Umbilical cord (tissue), 2 donors: Measurements from ENCODE around the gene INO80D. TPM values are rescaled to one million over a fixed set of nuclear protein-coding genes. Genes with fewer than 3 reads are reported as not detected.
"Not testable (repeated sequence)": the region's sequence is repeated elsewhere in the genome, so short reads cannot be mapped to it uniquely, and the experiment has no call there.

Experiments used
- DNase-seq: peaks from one replicate; pipeline ENCODE4 v3.0.0-alpha.2; 2015; ENCODE audit warnings: low spot score
- total RNA-seq: library from RNA; depleted of rRNA; stranded (reverse); fragments of >200 nt; gene quantifications from one replicate; pipeline ENCODE4 v1.2.3, GENCODE V29; 2014; ENCODE audit warnings: low replicate concordance; ENCODE audit not compliant: insufficient read depth

Gene INO80D
- total RNA-seq, 1 donor from 2014 or later: 10.4 TPM

DNA sequence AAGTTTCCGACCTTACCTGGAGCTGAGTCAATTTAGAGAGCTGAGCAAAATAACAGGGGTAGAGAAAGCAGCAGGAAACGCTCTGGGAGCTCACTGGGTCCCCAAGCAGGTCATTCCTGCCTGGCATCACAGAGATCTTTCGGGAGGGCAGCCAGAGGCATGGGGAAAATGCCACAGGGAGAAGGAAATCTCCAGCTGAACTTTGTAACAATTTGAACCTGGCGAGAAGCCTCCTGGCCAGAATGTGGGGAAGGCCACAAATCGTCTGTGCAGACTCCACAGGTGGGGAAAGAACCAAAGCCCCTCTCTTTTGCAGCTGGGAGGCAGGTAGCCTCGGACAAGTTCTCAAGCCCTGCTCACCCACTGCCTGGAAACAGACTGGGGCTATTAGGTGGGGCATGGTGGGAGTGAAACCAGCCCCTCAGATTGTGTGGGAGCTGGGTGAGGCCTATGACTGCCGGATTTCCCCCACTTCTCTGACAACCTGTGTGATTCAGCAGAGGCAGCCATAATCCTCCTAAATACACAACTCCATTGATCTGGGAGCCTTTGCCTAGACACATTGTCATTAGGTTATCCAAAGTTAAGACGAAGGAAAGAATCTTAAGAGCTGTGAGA, 53.9 kb downstream of the INO80D start:
- DNase-seq: no peak

DNA sequence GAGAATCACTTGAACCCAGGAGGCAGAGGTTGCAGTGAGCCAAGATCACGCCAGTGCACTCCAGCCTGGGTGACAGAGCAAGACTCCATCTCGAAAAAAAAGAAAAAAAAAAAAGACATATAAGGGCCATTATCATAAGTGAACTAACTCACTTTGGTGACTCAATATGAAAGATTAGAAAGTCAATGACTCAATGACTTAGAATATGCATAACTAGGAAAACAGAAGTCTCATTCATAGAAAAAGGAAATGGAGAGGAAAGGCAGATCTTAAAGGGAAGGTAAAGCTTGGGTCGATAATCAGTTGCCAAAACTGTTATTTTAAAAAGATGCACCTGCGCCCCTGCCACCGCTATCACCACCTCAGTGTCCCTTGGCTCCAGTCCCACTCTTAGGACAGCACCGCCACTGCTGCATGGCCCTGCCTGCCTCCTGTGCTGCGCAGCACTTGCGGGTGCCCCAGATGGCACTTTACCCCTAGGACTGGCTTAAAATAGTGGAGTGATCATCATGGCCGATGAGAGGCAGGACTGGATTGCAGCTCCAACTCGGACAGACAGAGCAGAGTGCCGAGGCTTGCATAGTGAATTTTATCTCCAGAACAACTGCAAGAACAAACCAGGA, 54.7 kb downstream of the INO80D start:
- DNase-seq: no peak

DNA sequence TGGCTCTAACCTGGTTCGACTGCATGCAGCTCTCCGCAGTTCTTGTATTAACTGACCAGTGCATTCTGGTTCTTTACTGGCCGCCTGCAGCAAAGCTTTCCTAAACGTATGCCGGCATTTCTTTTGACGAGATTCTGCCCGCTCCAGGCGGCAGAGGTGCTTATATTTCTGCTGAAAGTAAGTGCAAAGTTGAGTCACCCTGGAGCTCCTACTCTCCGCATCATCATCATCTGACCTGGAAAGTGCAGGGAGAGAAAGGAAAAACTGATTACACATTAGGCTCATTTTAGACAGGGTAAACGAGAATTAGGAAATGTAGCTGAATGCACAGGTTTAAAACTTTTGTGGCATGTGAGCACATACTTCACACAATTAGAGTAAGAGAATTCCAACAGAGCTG, 57.9 kb downstream of the INO80D start:
- DNase-seq: no peak

DNA sequence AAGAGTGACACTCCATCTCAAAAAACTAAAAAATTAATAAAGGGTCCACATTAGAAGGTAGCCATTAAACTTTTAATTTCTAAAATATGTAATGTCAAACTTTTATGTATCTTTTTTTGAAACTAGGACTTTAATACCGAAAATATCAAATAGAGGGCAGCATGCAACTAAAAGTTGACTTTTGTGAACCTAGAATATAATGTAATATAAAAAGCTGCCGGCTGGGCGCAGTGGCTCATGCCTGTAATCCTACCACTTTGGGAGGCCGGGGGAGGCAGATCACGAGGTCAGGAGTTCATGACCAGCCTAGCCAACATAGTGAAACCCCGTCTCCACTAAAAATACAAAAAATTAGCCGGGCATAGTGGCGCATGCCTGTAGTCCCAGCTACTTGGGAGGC, 62.8 kb downstream of the INO80D start:
- peak; percentile 2 for DNase-seq

DNA sequence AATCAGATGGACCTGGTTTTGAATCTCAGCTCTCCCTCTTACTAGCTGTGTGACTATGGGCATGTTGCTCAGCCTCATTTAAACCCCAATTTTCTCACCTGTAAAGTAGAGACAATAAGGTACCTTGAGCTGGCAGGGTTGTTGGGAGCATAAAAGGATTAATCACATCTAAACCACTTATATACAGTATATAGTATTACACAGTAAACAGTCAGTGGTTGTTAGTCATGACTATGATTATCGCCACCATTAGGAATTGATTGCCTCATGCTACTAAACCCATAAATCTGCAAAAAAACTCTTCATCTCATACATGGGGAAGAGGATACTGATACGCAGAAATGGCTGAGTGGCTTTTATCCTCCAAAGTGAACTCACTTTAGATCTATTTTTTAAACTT, 65.8 kb downstream of the INO80D start:
- no peak for DNase-seq

DNA sequence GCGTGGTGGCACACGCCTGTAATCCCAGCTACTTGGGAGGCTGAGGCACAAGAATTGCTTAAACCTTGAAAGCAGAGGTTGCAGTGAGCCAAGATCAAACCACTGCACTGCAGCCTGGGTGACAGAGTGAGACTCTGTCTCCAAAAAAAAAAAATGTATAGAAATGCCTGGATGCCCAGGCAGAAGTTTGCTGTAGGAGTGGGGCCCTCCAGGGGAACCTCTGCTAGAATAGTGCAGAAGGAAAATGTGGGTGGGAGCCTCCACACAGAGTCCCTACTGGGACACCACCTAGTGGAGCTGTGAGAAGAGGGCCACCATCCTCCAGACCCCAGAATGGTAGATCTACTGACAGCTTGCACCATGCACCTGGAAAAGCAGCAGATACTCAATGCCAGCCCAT, 70.2 kb downstream of the INO80D start:
- DNase-seq: not testable (repeated sequence)

DNA sequence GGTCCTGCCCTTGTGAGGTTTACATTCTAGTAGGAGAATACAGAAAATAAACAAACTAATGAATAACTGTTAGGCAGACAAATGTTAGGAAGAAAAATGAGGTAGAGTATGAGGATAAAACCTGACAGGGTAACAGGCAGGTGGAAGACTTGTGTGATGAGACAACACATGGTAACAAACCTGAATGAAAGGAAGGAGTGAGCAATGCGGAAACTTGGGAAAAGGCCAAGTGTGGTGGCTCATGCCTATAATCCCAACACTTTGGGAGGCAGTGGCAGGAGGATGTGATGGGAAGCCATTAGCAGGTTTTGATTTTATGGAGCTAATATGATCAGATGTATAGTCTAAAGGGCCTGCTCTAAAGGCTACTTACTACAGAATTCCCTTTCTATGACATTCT, 74.2 kb downstream of the INO80D start:
- DNase-seq: no peak

DNA sequence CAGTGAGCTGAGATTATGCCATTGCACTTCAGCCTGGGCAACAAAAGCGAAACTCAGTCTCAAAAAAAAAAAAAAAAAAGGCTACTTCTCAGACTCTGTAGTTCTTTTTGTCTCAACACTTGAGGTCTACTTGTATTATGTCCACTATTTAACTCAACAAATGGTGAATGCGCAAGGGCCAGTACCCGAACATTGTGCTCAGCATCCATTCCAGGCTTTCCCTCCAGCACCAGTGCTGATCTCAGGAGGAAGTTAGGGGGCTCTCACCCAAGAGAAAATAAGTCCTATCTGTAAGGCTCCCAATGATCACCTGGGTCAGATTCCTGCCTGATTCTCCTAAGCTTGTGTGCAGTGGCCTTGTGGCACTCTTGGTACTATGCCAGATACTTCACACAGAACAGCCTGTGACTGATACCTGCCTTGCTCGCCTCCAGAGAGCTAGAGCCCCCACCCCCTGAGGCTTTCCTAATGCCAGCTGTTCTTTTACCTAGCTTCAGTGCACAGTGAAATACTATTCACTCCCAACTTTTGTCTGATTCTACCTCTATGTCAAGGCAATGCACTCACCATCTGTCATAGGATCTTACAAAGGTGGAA, 74.9 kb downstream of the INO80D start:
- DNase-seq: no peak

DNA sequence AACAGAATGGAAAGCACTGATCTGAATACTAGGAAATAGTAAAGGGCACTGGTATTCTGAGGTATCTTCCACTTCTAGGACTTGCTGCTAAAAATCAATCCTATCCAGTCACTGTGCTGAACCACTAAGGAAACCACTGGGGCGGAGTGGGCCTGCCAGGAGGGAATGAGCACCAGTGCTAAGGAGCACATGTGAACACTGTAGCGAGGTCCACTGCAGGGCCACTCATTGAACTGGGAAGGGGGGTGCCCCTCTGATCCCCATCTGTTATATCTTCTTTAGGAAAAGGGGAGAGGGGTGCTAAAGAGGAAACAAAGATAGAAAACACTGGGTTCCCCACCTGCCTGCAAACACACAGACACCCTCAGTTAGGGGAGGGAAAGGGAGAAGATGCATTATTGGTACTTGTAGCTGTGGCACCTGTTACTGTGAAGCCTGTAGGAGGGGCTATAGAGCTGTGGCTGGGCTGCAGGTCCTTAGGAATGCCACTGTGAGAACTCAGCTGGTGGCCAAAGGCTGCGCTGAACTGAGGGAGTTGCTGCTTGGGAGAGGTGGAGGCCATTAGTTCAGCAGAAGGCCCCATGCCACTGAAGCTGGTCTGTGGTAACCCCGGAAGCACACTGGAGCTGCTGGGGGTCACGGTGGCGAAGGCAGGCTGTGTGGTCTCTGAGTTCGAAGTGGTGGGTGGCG, 81.8 kb downstream of the INO80D start:
- DNase-seq: no peak

DNA sequence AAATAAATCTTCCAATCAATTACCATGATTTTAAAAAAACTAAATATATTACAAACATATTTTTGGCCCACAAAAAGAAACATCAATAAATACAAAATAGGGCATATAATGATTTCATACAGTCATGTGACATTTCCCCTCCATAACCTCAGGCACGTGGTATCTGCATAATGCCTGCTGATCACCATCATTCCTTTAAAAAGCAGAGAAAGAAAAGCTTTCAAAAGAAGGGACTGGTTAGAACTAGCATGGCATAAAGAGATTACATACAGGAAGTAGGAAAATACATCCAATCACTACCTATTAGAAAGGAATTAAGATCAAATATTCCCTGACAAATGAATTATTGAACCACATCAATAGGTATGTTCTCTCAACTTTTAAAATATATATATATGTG, 83.5 kb downstream of the INO80D start:
- no peak for DNase-seq

DNA sequence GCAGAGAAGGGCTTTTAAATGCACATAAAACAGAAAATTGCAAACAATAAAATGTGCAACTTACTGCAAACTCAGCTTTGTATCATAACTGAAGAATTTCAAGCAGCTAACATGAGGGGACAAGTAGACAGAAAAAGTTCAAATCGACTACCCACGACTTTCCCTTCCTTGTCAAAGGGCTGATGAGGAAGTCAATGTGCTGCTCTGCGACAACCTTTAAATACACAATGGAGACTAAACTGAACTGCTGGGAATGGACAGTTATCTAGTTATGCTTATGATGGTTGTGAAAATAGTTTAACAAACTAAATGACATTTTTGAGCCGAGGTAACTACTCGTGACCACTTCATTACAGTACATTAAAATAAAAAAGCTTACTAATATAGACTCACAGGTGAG, 84.1 kb downstream of the INO80D start:
- DNase-seq: no peak

DNA sequence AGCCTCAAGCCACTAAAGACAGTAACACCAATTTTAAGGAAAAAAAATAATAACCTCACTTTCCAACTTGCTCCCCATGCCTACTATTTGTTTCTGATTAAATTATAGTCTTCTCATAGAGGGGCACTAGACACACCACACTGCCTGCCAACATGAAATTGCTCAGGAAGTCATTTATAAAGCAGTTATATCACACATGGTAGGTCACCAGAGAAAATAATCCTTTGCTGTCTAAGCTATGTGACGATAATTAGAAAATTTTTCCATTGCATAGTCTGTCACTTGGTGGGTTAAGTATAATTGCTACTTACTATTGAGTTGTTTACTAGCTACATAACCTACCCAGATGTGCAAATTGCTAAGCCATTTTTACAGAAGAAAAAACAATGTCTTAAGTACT, 85.2 kb downstream of the INO80D start:
- DNase-seq: no peak

DNA sequence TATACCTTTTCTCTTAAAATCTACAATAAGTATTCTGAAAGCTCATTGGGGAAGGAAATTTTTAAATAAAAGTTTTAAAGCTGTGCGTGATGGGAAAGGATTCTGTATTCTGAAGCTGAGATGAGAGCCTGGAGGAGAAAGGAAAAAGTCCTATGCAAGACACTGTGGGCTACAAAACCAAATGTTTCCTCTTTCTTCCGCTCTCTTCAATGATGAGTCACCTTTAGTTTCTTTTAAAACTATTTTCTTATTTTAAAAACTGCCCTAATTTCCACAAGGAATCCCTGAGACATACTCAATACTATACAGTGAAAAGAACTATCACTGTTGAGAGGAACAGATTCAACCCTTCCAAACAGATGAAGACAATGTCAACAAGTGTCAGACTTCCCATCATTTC, 87.4 kb downstream of the INO80D start:
- no peak for DNase-seq

DNA sequence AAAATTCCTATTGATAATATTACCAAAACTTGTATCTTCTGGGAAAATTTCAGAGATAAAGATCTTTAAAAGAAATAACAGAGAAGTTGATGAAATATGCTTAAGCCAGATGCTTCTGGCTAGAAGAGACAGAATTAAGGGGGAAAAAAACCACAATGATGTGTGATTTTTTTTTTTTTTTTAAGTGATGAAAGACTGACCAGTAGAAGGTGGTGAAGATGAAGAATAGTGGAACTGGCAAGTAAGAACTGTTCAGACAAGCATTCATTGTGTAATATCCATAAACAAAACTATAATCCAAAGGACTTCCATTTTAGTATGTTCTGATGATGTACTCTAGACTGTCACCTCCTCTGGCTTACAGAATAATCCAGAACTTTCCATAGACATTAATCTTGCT, 89.8 kb downstream of the INO80D start:
- DNase-seq: no peak

DNA sequence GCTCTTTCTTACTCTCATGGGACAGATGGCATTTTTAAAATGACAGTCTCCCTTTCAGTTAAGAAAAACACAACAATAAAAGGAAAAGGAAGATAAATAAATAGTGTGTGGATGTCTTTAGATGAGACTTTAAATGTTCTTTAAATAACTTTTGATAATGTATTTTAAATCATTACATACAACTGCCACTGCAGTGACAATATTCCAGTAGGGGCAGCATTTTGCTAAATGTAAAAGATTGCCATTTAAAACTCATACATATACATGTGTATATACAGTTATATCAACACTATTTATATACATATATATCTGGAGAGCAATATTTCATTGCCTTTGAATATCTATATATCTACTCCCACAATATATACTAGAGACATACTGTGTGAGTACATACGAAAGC, 90.7 kb downstream of the INO80D start:
- no peak for DNase-seq

DNA sequence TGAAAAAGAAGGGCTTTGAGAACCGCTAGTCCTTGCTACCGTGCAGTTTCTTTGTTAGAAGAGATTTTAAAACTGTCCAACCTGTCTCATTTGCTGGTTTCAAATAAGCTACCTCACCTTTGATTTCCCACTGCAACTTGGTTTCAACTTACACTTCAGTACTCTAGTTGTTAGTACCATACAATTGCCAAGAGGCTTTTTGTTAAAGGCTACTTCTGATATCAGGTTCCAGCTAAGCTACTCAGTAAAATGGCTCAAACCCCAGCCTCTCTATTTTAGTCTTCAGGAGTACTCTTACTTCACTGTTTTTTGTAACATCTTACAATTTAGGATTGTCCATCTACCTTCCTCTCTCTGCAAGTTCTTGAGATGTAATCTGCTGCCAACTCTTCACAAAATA, 91.6 kb downstream of the INO80D start:
- no peak for DNase-seq

DNA sequence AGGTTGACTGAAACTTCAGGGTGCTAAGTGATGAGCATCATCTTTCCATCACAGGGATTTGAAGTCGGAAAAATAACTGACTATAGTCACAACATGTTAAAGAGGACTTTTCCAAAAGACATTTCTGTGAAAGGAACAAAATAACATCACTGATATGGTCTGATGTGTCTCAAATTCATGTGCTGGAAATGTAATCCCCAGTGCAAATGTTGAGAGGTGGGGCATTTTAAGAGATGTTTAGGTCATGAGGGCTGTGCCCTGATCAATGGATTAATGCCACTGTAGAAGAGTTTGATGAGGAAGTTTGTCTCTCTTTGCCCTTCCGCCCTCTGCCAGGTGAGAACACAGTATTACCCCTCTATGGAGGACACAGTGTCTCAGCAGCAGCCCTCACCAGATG, 95.9 kb downstream of the INO80D start:
- DNase-seq: no peak

DNA sequence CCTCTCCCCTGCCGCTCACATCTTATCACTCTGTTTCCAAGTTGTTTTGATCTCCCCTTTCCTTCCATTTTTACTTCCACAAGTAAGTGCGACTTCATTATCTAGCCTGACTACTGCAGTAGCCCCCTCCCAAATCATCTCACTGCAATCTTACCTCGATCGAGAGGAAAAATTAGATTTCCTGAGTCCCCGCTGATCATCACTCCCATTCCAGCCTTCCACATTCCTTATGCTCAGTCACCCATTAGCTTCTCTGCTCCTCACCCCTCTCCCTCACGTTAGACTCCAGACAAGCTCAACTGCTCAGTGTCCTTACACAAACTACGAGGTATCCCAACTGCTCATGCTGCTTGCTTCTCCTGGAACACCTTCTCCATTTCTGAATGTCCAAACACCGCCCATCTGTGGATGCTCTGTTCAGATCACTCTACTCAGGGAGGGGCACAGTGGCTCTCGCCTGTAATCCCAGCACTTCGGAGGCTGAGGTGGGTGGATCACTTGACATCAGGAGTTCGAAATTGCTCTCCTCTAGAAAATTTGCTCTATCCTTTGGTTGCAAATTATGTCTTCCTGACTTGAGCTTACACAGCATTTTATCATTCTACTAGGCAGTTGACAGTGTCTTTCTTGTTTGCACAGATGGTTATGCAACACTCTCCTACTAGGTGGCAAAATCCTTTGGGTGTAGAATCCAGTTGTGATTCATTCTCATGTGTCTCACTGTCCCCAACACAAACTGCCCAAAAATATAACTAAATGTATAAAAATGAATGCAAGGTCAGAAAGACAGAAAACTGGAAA, 96.5 kb downstream of the INO80D start:
- no peak for DNase-seq

DNA sequence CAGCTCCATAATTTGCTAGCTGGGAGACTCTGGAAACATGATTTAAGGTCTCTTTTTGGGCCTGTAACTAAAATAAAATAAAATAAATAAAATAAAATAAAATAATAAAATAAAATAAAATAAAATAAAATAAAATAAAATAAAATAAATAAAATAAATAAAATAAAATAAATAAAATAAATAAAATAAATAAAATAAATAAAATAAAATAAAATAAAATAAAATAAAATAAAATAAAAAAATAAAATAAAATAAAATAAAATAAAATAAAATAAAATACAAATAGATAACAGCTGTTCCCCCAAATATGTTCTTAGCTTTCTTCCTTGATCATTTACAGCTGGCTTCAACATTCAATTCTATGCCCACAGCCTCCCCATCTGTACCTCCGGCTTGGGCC, 97.3 kb downstream of the INO80D start:
- DNase-seq: not testable (repeated sequence)

DNA sequence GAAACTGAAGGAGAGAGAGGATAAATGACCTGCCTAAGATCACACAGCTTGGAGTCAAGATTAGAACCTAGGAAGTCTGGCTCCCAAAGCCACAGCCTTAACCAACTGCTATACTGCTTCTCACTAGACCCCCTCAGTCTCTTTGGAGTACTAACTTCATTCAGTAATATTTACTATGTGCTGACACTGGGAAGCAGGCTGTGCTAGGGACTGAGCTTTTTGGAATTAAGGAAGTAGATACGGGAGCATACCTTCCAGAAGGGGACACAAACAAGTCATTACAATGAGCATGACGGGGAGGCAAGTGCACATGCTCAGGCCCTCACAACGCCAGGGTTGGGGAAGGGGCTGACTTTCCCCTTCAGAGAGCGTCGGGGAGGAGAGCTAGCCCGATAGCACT, 97.7 kb downstream of the INO80D start:
- no peak for DNase-seq

DNA sequence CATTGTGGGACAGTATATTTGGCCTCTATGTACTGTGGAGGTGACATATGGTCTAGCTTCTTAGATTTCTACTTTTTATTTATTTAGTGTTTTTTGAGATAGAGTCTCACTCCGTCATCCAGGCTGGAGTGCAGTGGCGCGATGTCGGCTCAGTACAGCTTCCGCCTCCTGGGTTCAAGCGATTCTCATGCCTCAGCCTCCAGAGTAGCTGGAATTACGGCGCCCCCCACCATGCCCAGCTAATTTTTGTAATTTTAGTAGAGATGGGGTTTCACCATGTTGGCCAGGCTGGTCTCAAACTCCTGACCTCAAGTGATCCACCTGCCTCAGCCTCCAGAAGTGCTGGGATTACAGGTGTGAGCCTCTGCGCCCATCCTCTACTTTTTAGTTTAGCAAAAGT, 99.6 kb downstream of the INO80D start:
- DNase-seq: not testable (repeated sequence)

DNA sequence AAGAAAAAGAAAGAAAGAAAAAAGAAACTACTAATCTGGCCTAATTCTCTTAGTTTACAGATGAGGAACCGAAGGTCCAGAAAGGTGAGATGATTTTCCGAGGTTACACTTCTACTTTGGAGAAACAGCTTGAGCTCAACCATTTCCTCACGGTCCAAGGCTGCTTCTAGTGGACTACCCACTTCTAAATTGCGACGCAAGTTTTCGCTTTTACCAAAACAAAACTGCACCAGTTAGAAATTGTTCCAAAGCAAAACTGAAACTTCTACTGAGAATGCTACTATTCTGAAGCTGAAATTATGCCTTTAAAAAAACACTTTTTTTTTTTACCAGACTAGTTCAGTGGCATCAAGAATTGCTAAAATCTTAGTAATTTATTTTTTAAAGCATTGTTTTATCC, 101.6 kb downstream of the INO80D start:
- no peak for DNase-seq
